Hepatic stellate cell (primary cell): ENCODE measurements around the gene SGPL1.

Source experiments
- DNase-seq: peaks from one replicate; pipeline ENCODE4 v3.0.0; 2011; ENCODE audit warnings: low spot score

Gene SGPL1

DNA sequence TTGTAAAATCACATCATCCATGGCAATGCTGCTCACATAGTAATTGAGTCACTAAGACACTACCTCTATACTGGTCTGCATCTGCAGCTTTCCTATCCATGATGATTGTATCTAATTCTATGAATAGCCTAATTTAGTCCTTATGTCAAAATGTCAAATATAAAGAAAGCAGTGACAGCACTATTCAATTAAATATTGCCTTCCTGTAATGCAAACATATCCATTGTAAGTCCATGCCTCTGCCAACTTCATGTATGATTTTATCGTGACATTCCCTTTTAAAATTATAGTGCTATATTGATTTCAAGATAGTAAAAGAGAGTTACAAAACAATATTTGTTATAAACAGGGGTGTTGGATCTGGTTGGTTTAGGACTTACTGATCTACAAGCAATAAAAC is 4.8 kb upstream of the SGPL1 start:
- no peak for DNase-seq

DNA sequence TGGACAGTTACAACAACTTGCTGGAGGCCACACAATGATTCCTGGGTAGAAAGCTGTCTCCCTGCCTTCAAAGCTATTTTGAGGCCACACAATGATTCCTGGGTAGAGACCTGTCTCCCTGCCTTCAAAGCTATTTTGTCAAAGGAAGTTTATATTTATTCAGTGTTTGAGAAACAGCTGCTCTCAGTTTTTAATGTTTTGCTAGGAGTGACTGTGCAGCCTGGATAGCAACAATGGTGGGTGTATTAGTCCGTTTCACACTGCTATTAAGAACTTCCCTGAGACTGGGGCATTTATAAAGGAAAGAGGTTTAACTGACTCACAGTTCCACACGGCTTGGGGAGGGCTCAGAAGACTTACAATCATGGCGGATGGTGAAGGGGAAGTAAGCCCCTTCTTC is 3.9 kb upstream of the SGPL1 start:
- DNase-seq: no peak

DNA sequence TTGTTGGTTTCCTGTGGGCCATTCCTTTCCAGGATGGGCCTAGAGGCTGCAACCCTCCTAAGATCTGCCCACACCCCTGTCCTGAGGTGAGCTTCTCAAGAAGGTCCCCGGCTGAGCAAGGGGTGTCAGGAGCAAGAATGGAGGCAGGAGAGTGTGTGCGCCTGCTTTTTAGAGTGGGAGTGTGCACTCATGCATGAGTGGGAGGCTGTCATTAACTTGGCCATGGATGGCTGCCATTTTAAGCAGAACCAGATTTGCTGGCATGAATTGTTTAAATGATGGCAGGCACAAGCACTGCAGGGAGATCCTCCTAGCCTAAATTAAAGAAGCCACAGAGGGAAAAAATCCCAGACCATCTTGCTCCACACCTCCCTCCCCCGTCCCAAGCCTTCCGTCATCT is 2.9 kb upstream of the SGPL1 start:
- DNase-seq: no peak

DNA sequence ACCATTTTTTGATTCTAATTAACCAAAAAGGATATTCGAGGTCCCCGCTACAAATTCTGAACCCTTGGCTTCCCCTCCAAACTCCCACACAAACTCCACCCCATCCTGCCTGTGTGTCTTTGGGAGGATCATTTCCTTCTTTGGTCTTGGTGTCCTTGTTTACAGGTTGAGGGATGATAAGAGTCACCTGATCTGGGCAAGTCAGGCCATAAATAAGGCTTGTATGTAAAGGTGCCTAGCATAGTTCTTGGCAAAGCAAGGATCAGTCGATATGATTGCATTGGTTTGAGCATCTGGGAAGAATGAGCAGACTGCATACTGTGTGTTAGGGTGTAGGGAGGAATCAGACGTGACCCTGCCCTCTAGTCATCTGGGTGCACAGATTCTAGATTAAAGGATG is 1.6 kb upstream of the SGPL1 start:
- DNase-seq: no peak

DNA sequence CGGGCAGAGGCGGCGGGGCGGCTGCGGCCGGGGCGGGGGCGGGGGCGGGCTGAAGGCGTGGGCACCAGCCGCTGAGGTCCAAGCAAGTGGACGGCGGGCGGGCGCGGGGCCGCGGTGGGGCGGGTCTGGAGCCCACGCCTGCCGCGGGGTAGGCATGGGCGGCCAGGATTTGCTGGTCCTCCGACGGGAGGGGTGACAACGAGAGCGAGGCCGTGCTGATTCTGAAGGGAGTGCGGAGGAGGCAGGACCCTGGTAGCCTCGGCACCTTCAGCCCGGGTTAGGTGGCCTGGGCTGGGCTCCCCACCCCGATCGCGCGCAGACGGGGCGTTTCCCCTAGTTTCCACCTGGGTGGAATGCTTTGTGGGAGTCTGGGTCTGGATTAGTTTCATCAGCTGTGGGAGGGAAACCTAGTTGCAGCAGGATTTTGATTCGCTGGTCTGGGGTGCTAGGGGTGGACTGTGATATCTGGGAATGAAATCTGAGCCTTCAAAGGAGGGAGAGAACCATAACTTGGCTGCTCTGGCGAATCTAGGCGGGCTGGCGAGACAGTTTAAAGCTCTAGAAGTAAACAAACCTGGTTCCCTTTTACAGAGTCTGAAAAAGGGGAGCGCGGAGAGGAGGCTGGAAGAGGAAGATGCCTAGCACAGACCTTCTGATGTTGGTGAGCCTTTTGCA is 609 bp downstream of the SGPL1 start:
- peak; percentile 90 for DNase-seq

DNA sequence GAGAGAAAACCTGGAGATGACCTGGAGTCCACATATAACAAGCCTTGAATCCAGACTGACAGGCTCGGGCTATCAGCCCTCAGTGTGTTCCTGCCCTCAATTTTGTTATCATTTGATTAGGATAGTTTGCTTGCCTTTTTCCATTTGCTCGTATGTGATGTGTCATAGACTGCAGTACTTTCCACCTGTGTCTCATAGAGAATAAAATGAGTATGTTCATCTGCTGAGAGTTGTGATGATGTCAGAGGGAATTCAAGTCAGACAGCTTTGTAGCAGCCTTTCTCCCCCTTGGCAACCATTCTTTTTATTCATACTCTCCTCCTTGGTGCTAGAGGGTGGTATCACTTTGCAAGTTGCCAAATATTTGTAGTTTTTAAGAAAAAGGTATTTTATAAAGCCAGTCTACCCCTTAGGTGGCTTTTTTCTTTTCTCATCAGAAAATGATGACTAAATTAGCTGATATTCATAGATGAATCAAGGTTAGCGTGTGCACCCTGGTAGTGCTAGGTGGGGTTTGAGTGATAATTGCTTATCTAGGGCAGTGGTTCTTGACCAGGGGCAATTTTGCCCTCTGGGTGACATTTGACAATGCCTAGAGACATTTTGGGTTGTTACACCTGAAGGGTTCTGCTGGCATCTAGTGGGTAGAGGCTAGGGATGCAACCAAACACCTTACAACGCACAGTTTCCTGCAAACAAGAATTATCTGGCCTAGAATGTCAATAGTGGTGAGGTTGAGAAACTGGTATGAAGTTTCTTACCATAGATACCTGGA is 5.4 kb downstream of the SGPL1 start:
- no peak for DNase-seq

DNA sequence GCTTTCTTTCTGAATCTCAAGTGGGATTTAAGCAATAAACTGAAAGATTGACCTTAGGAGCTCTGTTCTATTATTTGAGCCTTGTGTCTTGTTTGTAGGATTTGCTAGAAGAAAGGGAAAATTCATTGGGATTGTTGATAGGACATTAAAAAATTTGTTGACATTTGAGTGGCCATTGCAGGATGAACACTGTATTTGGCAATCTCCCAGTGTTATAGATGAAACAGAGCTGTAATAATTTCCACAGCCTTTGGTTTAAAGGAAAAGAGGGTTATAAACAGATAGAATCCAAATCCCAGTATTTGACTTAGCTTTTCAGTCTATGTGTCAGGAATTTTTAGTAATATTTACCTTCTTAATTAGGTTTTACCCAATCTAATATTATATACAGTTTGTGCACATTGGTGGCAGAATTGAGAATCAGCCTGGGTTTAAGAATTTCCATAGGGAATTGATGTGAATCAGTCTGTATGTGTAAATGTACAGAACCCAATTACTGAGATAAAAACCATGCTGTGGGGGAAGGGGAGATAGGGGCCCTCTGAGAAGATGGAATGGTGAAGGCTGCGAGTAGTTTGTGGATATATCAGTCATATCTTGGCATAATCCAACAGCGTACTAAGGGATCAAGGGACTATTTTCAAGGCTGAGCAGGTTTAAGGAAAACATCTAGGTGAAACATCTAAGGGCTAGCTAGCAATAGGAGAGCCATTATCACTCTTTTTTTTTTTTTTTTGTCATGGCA is 6.5 kb downstream of the SGPL1 start:
- DNase-seq: no peak

DNA sequence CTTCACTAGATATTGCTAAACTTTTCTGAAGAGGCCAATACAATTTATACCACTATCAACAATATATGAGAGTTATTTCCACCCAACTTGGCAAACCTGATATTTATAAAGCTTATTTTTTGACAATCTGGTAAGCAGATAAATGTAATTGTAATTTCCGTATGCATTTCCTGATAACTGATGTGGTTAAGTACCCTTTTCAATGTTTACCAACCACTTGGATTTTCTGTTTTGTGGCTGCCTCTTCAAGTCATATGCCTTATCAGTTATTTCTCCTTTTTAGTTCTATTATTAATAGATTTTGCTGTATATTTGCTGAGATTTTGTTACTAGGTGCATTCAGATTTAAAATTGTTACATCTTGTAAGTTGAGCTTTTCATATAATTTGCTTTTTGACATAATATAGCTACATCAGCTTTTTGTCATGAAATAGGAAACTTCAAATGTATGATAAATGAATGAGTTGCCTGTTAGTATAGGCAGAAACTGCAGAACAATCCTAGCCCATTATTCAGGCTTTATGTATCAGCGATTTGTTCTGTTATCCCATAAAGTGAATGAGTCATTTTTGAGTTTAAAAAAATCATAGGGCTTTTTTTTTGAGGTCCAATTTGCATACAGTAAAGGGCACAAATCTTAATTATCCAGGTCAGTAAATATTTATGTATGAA is 11.5 kb downstream of the SGPL1 start:
- no peak for DNase-seq

DNA sequence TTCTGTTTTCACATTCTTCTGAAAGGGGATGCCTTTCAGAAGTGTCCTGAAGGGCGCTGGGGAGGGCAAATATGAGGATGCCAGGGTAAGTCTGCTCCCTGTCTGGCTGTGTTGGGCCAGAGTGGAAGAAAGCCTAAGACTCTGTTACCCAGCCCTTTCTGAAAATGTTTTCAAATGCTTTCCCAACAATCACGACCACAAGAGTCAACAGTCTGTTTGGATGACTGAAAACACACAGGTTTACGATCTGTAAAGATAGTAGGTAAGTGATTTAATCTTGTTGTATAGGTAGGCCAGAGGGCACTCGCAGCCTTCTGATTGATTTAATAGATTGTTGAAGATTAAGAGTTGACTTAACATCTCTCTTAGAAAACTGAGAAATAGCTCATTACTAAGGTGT is 13.2 kb downstream of the SGPL1 start:
- DNase-seq: no peak

DNA sequence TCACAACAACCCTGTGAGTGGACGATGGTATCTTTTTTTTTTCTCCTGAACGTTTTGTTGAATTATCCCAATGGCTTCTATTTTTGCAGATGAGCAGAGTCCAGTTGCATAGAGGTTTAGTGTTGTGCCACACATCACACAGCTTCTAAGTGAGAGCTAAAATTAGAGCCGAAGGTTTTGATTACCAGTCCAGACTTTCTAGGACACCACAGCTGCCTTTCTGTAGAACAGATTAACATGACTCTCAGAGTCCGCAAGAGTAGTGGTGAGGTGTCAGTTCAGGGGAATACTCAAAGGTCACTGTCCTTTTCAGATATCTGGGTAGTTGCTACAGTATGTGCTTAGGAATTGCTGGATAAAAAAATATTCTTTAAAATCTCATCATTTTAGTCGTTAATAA is 13.8 kb downstream of the SGPL1 start:
- DNase-seq: no peak

DNA sequence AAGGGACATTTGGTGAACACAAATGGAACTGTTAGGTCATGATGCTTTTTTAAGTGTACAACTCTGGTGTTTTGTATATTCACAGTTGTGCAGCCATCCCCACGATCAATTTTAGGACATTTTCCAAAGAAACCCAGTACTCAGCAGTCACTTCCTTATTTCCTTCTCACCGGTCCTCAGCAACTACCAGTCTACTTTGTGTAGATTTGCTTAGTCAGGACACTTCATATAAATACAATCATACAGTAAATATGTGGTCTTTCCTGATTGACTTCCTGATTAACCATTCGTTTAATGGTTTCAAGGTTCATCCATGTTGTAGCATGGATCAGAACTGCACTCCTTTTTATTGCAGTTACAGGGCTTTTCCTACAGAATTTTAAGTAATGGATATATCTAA is 14.4 kb downstream of the SGPL1 start:
- no peak for DNase-seq

DNA sequence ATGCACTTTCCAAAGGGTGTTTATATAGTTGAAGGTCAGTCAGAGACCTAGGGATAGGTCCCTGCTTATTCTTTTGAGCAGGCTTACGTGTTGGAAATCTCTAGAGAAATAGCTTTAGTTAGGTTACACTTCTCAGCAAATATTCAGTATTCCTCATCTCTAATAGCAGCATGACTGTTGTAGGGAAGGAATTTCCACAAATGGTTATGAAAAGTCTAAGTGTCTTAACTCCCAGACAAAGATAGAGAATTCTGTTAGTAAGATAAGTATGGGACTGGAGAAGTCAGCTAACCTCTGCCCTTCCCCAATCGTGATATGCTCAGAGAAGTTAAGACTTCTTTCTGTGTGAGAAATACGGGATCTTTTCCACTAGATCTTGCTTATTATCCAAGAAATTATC is 16.5 kb downstream of the SGPL1 start:
- no peak for DNase-seq

DNA sequence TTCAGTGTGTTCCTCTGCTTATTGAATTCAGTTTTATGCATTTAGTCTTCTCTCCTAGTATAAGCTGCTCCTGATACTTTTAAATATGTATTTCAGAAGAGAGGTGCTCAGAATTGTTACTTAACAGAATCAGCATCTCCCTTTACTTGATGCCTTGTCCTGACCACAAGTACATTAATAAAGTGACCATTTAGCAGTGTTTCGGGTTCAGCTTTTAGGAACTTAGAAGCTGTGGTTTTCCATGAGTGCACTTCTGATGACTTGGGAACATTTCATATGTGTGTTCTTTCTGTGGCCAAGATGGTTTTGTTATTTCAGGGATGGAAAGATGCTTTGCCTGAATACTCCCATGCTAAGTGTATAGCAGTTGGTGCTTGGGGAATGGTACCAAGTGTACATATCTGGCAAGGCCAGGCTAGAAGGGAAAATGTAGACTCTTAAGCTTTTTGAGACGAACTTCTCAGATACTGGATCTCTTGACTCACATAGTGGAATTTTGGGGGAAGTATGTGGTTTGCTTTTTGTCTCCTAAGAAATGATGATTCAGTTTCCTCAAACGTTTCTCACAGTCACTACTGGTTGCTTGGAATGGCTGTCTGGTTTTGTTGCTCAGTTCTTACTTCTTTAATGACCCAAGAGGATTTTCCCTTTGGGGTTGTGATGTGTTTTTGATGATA is 17.2 kb downstream of the SGPL1 start:
- peak; percentile 53 for DNase-seq

DNA sequence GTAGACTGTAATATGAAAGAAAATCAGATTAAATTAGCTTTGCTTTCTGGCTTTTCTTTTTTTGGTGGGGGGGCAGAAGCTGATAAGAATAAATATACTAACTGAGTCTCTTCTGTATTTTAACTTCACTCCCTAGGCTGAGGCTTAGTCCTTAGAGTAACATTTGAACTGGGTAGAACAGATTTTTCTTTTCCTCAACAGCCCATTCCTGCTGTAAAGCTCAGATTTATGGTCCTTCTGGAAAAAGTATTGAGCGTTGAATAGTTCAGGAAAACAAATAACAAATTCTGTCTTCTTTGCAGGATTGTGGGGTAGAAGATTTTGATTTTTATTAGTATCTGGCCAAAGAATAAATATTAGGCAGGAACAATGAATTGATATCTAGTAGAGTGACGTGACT is 17.9 kb downstream of the SGPL1 start:
- DNase-seq: no peak

DNA sequence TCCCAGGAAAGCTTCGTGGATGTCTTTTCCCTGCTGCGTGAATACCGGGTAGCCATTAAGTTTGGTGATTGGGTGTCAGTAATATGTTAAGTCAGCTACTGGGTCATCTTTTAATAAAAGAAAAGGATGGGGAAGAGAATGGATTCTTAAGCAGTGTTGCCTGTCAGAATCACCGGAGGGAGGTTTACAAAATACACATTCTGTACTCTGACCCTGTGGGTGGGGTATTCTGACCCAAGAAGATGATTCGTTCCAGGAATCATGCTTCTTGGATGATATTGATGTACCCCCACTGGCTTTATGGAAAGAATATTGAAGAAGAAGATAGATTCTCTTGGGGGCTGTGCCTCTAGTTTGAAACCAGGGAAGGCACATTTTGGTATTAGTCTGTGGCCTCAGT is 18.3 kb downstream of the SGPL1 start:
- no peak for DNase-seq

DNA sequence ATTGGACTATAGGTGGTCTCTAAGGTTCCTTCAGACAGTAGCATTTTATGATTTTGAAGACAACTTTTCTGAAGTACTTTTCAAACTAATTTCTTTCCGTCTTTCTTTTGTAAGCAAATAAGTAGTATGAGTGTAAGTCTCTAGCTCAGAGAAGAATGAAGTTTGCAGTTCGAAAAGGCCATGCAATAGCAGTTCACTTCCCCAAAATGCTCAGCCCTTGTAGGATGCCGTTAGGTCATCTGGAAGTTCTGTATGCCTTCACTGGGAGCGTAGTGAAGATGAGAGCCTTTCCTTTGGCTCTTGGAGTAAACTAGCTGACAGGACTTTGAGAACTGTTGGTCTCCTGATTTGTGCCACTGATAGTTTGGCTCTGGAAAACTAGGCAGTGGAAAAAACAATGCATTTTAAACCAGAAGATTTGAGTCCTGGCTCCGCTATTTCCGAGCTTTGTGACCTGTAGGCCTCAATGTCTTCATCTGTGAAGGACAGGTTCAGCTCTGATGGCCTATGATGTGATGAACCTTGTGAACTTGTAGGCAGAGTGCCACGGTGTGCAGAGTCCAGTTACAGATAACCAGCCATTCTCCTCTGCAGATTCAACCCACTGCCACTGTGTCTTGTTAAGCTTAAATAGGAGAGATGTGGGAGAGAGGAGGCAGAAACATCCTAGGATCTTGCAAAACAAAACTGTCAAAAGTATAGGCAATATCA is 18.8 kb downstream of the SGPL1 start:
- no peak for DNase-seq

DNA sequence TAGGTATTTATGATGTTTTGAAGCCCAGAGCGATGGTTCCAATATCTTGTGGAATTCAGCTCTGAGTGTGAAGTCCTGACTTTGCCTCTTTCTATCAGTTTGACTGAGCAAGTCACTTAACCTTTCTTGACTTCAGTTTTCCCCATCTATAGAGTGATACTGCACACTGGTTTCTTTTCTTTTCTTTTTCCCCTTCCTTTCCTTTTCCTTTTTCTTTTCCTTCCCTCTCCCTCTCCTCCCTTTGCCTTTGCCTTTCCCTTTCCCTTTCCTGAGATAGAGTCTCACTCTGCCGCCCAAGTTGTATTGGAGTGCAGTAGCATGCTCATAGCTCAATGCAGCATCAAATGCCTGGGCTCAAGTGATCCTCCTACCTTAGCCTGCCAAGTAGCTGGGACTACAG is 20.6 kb downstream of the SGPL1 start:
- no peak for DNase-seq

DNA sequence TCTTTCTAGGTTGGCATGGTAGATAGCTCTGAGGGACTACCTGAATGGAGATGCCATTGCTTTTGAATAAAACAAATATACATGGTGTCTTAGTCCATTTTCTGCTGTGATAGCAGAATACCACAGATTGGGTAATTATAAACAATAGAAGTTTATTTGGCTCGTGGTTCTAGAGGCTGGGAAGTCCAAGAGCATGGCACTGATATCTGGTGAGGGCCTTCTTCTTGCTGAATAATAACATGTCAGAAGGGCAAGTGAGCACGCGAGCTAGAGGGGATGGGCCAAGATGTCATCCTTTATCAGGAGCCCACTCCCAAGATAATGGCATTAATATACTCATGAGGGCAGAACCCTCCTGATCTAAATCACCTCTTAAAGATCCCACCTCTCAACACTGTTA is 21.9 kb downstream of the SGPL1 start:
- no peak for DNase-seq

DNA sequence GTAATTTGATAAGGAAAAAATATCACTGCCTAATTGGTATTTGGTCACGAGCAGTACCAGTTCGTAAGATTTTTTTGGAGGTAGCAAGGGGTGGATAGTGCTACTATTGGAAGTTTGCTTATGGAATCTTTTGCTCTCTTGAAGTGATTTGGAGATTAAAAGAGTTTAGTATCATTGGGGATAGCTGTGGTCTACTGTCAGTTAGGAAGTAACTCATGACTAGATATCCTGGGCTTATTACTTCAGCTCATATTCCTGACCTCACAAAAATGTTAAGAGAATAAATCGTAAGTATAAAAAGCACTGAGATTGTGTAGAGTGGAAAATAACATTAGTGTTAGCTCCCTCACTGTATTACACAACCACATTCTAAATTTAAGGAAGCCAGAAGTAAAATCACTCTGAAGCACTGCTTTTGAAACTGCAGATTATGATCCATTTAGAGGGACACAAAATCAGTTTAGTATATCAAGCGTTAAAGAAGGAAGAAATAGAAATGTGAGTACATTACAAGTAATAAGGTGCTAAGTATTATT is 22.6 kb downstream of the SGPL1 start:
- DNase-seq: no peak

DNA sequence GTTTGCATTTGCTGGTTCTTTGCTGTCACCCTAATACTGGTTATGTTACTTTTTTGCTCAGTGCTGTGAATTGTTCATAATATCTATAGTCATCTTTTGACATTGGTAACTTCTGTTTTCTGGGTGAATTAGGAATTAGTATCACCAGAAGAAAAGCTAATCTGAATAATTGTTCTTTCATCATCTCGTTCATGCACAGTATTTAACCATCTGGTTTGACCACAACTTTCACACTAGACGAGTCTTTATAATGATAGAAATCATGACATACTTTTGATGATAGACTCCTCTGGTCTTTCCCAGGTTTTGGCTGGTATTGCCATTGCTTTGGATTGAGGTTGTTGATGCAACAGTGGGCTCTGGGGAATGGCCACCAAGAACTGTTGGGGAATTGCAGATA is 25.1 kb downstream of the SGPL1 start:
- no peak for DNase-seq

DNA sequence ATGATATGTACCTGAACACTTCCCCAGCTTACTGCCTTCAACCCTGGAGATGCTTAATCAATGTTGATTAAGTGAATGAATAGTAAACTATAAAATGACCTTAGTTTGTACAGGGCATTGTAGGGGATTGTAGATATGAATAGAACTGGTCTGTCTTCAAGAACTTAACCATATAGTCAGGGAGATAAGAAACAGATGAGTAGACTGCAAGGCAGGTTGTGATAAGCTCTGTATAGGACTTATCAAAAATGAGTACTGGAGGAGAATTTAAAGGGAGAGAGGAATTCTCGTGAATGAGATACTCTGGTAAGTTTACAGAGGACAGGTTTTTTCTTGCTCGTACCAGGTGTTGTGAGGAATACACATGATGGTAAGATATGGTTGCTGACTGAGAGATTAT is 27.6 kb downstream of the SGPL1 start:
- DNase-seq: no peak
